GM23338 (cell line): Measurements from ENCODE around the gene RBPMS2. TPM values are rescaled to one million over a fixed set of nuclear protein-coding genes. Genes with fewer than 3 reads are reported as not detected.

Experiments used
- ATAC-seq: fragments of 200-7000 bp; cut with Tn5 transposase; 3 replicates; pipeline ENCODE4 v1.9.1; 2020
- DNase-seq: peaks from one replicate; pipeline ENCODE4 v3.0.0-alpha.2; 2015; ENCODE audit warnings: low spot score
- H2AFZ ChIP-seq: fragments of 200-600 bp; sonication (generic); 2 replicates; pipeline ENCODE4 v1.8.0; 2016; ENCODE audit warnings: antibody characterized with exemption, mild to moderate bottlenecking, moderate library complexity
- H3F3A ChIP-seq: fragments of 200-600 bp; sonication (generic); replicated peaks from 2 replicates; pipeline ENCODE4 v1.8.0; 2017; ENCODE audit warnings: antibody characterized with exemption, mixed run types, low read depth
- H3K27ac ChIP-seq: fragments of 200-600 bp; sonication (generic); 2 replicates; pipeline ENCODE4 v1.6.1; 2016; ENCODE audit warnings: low read depth
- H3K27me3 ChIP-seq: fragments of 200-600 bp; sonication (generic); 2 replicates; pipeline ENCODE4 v1.8.0; 2016; ENCODE audit warnings: mild to moderate bottlenecking, mixed run types, moderate library complexity; ENCODE audit not compliant: insufficient read depth
- H3K36me3 ChIP-seq: fragments of 200-600 bp; sonication (generic); 2 replicates; pipeline ENCODE4 v1.8.0; 2016; ENCODE audit warnings: mild to moderate bottlenecking; ENCODE audit not compliant: insufficient read depth
- H3K4me1 ChIP-seq: fragments of 200-600 bp; sonication (generic); 2 replicates; pipeline ENCODE4 v1.8.0; 2016; ENCODE audit warnings: mild to moderate bottlenecking, moderate library complexity; ENCODE audit not compliant: insufficient read depth
- H3K4me2 ChIP-seq: fragments of 200-600 bp; sonication (generic); 2 replicates; pipeline ENCODE4 v1.7.1; 2017; ENCODE audit warnings: mixed run types
- H3K4me3 ChIP-seq: fragments of 200-600 bp; sonication (generic); 2 replicates; pipeline ENCODE4 v1.6.1; 2016; ENCODE audit warnings: mixed run types
- H3K79me2 ChIP-seq: fragments of 200-600 bp; sonication (generic); replicated peaks from 2 replicates; pipeline ENCODE4 v1.8.0; 2017; ENCODE audit warnings: mild to moderate bottlenecking; ENCODE audit not compliant: insufficient read depth
- H3K9me2 ChIP-seq: fragments of 200-600 bp; sonication (generic); 2 replicates; pipeline ENCODE4 v1.8.0; 2017; ENCODE audit not compliant: insufficient read depth
- H4K20me1 ChIP-seq: fragments of 200-600 bp; sonication (generic); replicated peaks from 2 replicates; pipeline ENCODE4 v1.8.0; 2017; ENCODE audit warnings: mild to moderate bottlenecking; ENCODE audit not compliant: insufficient read depth
- H3K27ac Mint-ChIP-seq: 2 replicates; pipeline ENCODE4 v1.8.0; 2020; ENCODE audit warnings: inconsistent platforms, mild to moderate bottlenecking, moderate library complexity, mixed read lengths
- H3K27me3 Mint-ChIP-seq: 3 replicates; pipeline ENCODE4 v1.8.0; 2022; ENCODE audit warnings: low read depth, mild to moderate bottlenecking, moderate library complexity, mixed read lengths, inconsistent platforms; ENCODE audit not compliant: insufficient read depth, poor library complexity
- H3K36me3 Mint-ChIP-seq: 3 replicates; pipeline ENCODE4 v1.8.0; 2021; ENCODE audit warnings: low read depth, mild to moderate bottlenecking, inconsistent platforms, moderate library complexity, mixed read lengths
- H3K4me1 Mint-ChIP-seq: 3 replicates; pipeline ENCODE4 v1.8.0; 2020; ENCODE audit warnings: mild to moderate bottlenecking, inconsistent platforms, mixed read lengths
- H3K4me3 Mint-ChIP-seq: 3 replicates; pipeline ENCODE4 v1.8.0; 2021; ENCODE audit warnings: moderate library complexity, mild to moderate bottlenecking, inconsistent platforms, mixed read lengths
- H3K9me3 Mint-ChIP-seq: 3 replicates; pipeline ENCODE4 v1.8.0; 2020; ENCODE audit warnings: moderate library complexity, mild to moderate bottlenecking, inconsistent platforms, mixed read lengths
- CTCF ChIP-seq, 2 experiments: fragments of 200-600 bp in 1 of 2; sonication (generic) in 1 of 2; conservative IDR thresholded peaks; 2 replicates each; pipeline versions ENCODE4 v1.5.1 to v1.6.1; 2016 to 2017; ENCODE audit warnings: antibody characterized with exemption in 2 of 2, low read depth in 2 of 2, mild to moderate bottlenecking in 2 of 2, moderate library complexity in 1 of 2
- EZH2 ChIP-seq: fragments of 200-600 bp; sonication (generic); IDR thresholded peaks from one replicate; pipeline ENCODE4 v1.8.0; 2017; ENCODE audit warnings: antibody characterized with exemption, mild to moderate bottlenecking, low read depth; ENCODE audit not compliant: unreplicated experiment
- EZH2phosphoT487 ChIP-seq: fragments of 200-600 bp; sonication (generic); IDR thresholded peaks from one replicate; pipeline ENCODE4 v1.8.1; 2018; ENCODE audit warnings: antibody characterized with exemption; ENCODE audit not compliant: unreplicated experiment
- JUNB ChIP-seq: IDR thresholded peaks from one replicate; pipeline ENCODE4 v1.6.1; 2016; ENCODE audit warnings: antibody characterized with exemption; ENCODE audit not compliant: unreplicated experiment
- POLR2AphosphoS5 ChIP-seq: IDR thresholded peaks from 2 replicates; pipeline ENCODE4 v1.6.1; 2016; ENCODE audit warnings: antibody characterized with exemption, low read depth
- STAT1 ChIP-seq: IDR thresholded peaks from one replicate; pipeline ENCODE4 v1.6.1; 2016; ENCODE audit warnings: antibody characterized with exemption; ENCODE audit not compliant: unreplicated experiment
- ZNF114 ChIP-seq: fragments of 250-450 bp; sonication (Bioruptor Pico); IDR thresholded peaks from 2 replicates; pipeline ENCODE4 v1.5.0; 2020; ENCODE audit warnings: mild to moderate bottlenecking, moderate library complexity
- ZNF331 ChIP-seq: fragments of 250-450 bp; sonication (Bioruptor Pico); IDR thresholded peaks from 2 replicates; pipeline ENCODE4 v1.5.0; 2020; ENCODE audit warnings: low read depth, mild to moderate bottlenecking, moderate library complexity
- ZNF462 ChIP-seq: fragments of 250-450 bp; sonication (Bioruptor Pico); IDR thresholded peaks from 2 replicates; pipeline ENCODE4 v1.5.0; 2020; ENCODE audit warnings: mild to moderate bottlenecking, moderate library complexity
- polyA plus RNA-seq: library from polyadenylated mRNA; unstranded; fragments of >200 nt; fragmentation: Nextera tagmentation; extraction: Ambion mirVana; gene quantifications from 2 replicates; pipeline ENCODE4 v1.2.1, GENCODE V29; 2016
- total RNA-seq: library from RNA; depleted of rRNA; stranded (reverse); fragments of >200 nt; shearing (Covaris generic); gene quantifications from 2 replicates; pipeline ENCODE4 v1.2.3, GENCODE V29; 2014
- TF ChIP-seq, protein P1 (sequence below): IDR thresholded peaks from 2 replicates; pipeline ENCODE4 v1.6.1; 2016; ENCODE audit warnings: antibody characterized with exemption

The RBPMS2 gene
- total and polyA plus RNA-seq, 2 experiments from 2014 or later, result 53.3 to 171 TPM

- no peaks in the 10 kb centered on the region; the same call in 2 of the 3 replicates for H3K9me3 Mint-ChIP-seq
- H3K27me3 ChIP-seq, result no peaks in the 10 kb centered on the region
- peaks cover 21% of the 10 kb centered on the region for H3K27me3 Mint-ChIP-seq
- H3K4me3 Mint-ChIP-seq, result no peak overlapping the region
- no peak overlapping the region for H3K4me2 ChIP-seq
- H3K4me1 ChIP-seq, result no peaks in the 10 kb centered on the region; the same call in 1 of the 2 replicates
- H3K79me2 ChIP-seq, result peaks cover 67% of the 10 kb centered on the region
- H3K27ac ChIP-seq, result peak overlapping the region; percentile 83; the same call in 1 of the 2 replicates
- TF ChIP-seq CTCF (conservative IDR thresholded peaks at IDR 0.05; ENCODE audit: low read depth in 2 of 2), result no peak
- TF ChIP-seq STAT1, result no peak
- no peak overlapping the region for H3K27ac Mint-ChIP-seq
- ATAC-seq (no peak), DNase-seq (no peak)
- H3K36me3 Mint-ChIP-seq, result peaks cover 86% of the 10 kb centered on the region
- H3K4me3 ChIP-seq, result no peak overlapping the region
- H2AFZ ChIP-seq, result no peak overlapping the region
- peaks cover 24% of the 10 kb centered on the region for H3K4me1 Mint-ChIP-seq
- no peaks in the 10 kb centered on the region for H3K9me2 ChIP-seq
- H3F3A ChIP-seq, result peaks cover 22% of the 10 kb centered on the region
- H4K20me1 ChIP-seq, result peaks cover 29% of the 10 kb centered on the region
- H3K36me3 ChIP-seq, result peaks cover 22% of the 10 kb centered on the region
Measured at GRCh38 chr15:64742921-64743320, 32.5 kb downstream of the RBPMS2 start.

GRCh38 chr15:64742385-64742784 is 33.0 kb downstream of the RBPMS2 start:
- peaks cover 86% of the 10 kb centered on the region for H3K36me3 Mint-ChIP-seq
- Histone ChIP-seq H3K9me2 (no peaks in the 10 kb centered on the region), H3K4me3 (no peak overlapping the region), H3K4me1 (no peaks in the 10 kb centered on the region; the same call in 1 of the 2 replicates), H3K27me3 (no peaks in the 10 kb centered on the region), H3K27ac (peak overlapping the region; percentile 59; the same call in 1 of the 2 replicates), H3K36me3 (peaks cover 22% of the 10 kb centered on the region), H3K4me2 (no peak overlapping the region), H2AFZ (no peak overlapping the region), H3F3A (peaks cover 22% of the 10 kb centered on the region), H4K20me1 (peaks cover 24% of the 10 kb centered on the region), H3K79me2 (peaks cover 62% of the 10 kb centered on the region)
- H3K9me3 Mint-ChIP-seq, result no peaks in the 10 kb centered on the region; the same call in 2 of the 3 replicates
- peaks cover 22% of the 10 kb centered on the region for H3K27me3 Mint-ChIP-seq
- no peak overlapping the region for H3K4me3 Mint-ChIP-seq
- H3K4me1 Mint-ChIP-seq, result peaks cover 18% of the 10 kb centered on the region
- no peak for ATAC-seq
- no peak overlapping the region for H3K27ac Mint-ChIP-seq
- no peak for DNase-seq
- TF ChIP-seq STAT1 (no peak), ZNF114 (CRISPR knock-in tag) (no peak), ZNF462 (no peak), ZNF331 (CRISPR knock-in tag) (no peak), CTCF (conservative IDR thresholded peaks at IDR 0.05; ENCODE audit: low read depth in 2 of 2) (no peak), EZH2 (no peak), JUNB (no peak), POLR2AphosphoS5 (no peak), EZH2phosphoT487 (no peak)
- TF ChIP-seq, protein P1, sequence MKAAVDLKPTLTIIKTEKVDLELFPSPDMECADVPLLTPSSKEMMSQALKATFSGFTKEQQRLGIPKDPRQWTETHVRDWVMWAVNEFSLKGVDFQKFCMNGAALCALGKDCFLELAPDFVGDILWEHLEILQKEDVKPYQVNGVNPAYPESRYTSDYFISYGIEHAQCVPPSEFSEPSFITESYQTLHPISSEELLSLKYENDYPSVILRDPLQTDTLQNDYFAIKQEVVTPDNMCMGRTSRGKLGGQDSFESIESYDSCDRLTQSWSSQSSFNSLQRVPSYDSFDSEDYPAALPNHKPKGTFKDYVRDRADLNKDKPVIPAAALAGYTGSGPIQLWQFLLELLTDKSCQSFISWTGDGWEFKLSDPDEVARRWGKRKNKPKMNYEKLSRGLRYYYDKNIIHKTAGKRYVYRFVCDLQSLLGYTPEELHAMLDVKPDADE, result no peak
